HG02571 (cell line): ENCODE results near the gene TMEM131.
"Not testable (repeated sequence)": the region's sequence is repeated elsewhere in the genome, so short reads cannot be mapped to it uniquely, and the experiment has no call there.

Experiments used
- ATAC-seq: cut with Tn5 transposase; IDR thresholded peaks from one replicate; pipeline ENCODE4 v1.9.1; 2021; ENCODE audit warnings: mild to moderate bottlenecking, moderate library complexity; ENCODE audit not compliant: unreplicated experiment

TMEM131 gene

DNA sequence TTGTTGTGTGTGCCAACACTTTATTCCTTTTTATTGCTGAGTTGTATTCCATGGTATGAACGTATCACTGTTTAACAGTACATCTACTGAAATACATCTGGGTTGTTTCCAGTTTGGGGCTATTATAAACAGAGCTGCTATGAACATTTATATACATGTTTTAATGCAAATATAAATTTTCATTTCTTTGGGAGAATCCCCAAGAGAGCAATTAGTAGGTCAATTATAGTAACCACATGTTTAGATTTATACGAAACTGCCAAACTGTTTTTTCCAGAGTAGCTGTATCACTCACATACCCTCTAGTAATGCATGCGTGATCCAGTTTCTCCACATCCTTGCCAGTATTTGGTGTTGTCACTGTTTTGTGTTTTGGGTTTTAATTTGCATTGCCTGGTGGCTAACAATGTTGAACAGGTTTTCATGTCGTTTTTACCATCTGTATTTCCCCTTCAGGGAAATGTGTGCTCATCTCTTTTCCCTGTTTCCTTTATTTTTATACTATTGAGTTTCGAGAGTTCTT, 81.0 kb downstream of the TMEM131 start:
- ATAC-seq, result no peak

DNA sequence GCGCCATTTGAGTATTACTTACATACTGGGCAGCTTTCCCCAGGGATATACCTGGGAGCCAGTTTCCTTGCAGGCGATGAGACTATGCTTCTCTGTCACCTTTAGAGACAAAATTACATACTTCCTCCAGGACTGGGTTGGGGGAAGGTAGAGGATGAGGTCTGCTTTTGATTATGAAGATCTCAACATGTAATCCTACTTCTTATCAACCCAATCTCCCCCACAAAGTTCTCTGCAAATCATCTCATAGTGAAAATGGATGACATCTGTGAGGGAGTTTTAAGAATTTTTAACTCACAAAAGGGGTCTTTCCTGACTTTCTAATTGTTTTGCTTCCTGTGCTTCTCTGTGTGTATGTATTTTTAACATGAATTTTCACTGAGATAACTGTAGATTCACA, 81.9 kb downstream of the TMEM131 start:
- no peak for ATAC-seq

DNA sequence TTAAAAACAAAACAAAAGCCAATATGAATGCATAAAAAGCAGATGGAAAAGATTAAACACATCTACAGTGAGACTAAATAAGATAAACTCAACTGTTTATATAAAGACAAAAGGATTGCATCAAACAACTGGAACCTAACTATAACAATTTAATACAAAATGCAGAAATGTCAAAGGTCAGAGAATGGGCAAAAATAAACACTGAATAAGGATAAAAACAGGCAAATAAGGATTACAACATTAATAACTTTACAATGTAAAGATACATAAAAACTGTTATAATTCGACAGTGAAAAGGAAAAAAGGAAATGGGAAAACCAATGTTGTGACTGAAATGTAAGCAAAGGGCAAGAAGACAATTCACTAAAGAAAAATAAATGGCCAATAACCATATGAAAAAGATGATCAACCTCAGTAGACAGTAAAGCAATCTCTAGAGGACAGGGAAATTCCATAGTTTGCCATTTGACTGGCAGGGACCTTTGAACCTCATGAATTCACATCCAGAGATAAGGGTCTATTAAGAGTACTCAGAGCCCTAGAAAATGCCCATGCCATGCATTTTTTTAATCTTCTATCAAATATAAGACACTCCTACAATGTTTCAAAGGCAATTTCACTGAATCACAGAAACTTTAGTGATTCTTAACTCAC, 83.7 kb downstream of the TMEM131 start:
- ATAC-seq, result no peak

DNA sequence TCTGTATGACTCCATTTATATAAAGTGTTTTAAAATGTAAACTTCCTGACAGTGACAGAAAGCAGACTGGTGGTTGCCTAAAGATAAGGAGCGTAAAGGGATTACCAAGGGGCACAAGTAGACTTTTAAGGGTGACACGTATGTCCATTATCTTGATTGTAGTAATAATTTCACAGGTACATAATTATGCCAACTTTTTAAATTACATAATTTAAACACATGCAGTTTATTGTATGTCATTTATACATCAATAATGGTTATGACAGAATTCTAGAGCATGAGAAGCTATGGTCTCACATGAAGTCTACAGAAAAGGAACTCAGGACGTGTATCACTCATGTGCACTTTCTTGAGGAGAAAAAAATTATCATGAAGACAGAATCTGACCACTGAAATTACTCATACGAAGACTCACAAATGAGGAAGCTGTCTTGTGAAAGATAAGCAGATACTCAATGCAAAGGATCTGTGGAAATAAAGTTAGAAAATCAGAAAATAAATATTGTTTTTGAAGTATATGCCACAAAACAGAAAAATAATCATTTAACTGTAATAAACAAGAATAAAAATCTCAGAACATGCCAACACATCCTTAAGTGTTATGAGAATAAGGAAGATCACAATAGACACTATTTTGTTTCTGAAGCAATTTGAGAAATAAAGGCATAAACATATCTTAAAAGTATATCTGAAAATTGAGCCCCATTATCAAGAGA, 84.4 kb downstream of the TMEM131 start:
- peak; percentile 60 for ATAC-seq

DNA sequence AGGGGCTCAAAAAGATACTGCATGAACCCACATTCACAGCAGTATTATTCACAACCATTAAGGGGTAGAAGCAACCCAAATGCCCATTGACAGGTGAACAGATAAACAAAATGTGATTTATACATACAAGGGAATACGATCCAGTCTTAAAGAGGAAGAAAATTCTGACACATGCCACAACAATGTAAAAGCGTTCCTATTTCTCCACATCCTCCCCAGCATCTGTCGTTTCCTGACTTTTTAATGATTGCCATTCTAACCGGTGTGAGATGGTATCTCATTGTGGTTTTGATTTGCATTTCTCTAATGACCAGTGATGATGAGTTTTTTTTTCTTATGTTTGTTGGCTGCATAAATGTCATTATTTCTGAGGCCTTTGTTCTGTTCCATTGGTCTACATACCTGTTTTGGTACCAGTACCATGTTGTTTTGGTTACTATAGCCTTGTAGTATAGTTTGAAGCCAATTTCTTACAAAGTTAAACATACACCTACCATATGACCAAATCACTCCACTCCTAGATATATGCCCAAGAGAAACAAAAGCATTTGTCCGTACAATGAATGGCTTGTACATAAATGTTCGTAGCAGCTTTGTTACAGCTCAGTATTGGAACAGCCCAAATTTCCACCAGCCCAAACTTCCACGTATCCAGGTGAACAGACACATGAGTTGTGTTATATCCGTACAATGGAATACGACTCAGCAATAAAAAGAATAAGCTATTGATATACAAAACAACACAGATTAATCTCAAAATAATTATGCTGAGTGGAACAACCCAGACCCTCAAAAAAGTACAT, 85.1 kb downstream of the TMEM131 start:
- no peak for ATAC-seq

DNA sequence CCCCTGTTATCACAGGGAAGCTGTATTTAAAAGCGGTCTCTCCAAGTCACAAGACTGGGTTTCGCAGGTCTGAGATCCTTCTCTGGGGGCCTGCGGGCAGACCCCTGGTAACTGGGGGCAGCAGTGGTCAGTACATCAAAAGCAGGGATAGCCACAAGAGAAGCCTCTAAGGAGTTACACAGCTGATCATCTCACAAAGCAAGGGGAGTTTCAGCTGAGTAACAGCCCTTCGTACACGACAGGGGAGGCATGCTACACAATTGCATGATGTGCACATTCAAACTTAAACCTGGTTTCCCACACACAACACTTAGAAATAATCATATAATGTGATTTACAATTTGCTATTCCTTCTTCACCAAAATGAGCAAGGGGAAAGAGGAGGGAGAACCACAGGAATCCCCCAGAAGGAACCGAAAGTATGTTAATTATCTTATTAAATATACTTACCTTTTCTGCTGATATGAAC, 87.5 kb downstream of the TMEM131 start:
- no peak for ATAC-seq

DNA sequence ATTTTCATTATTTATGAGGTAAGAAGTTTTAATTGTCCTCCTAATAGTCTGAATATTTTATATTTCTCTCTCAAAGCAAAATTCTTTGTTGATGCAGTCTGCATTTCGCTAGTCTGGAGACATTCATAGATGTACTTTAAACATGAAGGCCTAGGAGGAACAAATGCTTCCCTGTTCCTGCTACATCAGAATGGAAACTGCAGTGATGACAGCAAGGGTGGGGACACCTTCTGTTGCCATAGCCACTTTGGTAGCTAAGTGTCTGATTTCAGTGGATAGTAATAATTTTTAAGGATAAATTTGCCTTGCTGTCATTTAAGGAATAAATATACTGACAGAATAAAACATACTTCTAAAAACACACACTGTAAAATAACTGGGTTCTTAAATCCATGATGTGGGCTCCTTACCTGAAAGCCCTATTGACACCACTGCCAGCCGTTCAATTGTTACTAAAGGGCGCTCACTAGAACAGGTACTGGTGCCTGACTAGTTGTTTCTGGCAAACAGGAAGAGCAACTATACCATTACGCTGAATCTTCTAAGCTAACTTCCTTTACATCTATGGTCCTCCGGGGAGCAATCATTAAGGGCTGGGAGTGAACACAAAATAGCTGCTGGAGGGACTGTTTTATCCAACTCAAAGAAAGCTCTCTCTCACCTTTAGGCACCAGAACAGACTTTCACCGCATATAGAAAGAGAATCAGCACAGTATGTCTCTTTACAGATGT, 88.2 kb downstream of the TMEM131 start:
- no peak for ATAC-seq

DNA sequence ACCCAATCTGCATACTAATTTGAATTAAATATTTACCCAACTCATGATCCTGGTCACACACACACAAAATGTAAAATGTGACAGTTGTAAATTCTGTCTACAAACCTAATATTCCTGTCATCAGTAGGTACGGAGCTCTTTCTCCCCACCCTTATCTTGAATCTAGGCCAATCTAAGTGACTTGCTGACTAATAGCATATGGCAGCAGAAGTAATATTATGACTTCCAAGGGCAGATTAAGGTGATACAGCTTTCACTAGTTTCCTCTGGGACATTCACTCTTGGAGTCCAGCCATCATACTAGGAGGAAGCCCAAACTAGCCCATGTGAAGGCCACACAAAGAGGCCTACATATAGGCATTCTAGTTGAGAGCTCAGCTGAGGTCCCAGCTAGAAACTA, 89.4 kb downstream of the TMEM131 start:
- ATAC-seq, result no peak

DNA sequence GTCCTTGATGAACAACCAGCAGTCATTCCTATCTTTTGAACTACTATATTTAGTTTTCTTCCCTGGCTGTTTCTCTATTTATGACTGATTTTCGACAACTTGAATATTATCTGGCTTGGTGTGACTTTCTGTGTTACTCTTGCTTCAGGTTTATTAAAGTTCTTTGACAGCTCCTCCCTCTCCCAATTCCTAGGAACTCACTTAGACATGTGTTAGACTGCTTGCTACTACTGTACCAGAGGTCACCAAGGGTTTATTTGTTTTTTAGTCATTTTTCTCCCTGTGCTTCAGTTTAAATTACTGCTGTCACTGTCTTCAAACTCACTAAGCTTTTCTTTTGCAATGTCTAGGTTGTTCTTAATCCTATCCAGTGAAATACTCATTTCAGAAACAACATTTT, 90.5 kb downstream of the TMEM131 start:
- no peak for ATAC-seq

DNA sequence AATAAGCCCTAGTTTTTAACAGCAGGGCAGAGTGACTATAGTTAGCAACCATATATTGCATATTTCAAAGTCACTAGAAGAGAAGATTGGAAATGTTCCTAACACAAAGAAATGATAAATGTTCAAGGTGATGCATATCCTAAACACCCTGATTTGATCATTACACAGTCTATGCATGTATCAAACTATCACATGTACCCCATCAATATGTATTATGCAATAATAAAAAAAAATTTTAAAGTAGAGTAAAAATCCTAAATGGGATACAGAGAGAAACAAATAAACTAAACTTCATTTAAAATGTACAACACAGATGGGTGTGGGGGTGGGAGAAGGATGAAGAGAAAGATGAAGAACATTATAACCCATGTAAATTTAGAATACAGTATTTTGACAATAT, 93.9 kb downstream of the TMEM131 start:
- ATAC-seq, result no peak

DNA sequence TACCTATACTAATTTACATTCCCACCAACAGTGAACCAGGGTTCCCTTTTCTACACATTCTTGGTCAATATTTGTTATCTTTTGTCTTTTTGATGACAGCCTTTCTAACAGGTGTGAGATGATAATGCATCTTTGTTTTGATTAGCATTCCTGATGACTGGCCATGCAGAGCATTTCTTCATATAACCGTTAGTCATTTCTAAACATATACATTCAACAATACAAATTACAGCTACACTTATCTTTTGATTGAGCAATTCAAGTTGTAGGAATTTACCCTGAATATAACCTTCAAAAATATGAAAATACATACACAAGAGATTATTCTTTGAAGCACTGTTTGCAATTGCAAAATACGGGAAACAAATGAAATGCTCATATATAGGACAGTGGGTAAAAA, 94.9 kb downstream of the TMEM131 start:
- ATAC-seq, result no peak

DNA sequence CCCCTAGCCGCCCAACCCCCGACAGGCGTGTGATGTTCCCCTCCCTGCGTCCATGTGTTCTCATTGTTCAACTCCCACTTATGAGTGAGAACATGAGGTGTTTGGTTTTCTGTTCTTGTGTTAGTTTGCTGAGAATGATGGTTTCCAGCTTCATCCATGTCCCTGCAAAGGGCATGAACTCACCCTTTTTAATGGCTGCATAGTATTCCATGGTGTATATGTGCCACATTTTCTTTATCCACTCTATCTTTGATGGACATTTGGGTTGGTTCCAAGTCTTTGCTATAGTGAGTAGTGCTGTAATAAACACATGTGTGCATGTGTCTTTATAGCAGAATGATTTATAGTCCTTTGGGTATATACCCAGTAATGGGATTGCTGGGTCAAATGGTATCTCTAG, 102.7 kb downstream of the TMEM131 start:
- not testable (repeated sequence) for ATAC-seq

DNA sequence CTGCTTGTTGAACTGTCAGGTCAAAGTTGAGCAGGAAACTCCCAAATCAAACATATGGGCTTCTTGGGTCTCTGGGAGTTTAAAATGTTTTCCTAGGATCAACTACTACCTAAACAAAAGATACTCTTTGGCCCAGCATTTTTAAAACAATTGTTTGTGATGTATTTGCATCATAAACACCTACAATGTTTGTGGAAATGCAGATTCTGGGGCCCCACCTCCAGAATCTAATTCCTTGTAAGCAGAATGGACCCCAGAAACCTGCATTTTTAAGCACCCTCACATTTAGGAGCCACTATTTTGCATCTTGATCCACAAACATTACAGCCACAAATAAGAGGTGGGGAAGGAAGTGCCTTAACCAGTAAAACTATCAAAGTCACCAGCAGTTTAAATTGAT, 104.1 kb downstream of the TMEM131 start:
- ATAC-seq, result no peak

DNA sequence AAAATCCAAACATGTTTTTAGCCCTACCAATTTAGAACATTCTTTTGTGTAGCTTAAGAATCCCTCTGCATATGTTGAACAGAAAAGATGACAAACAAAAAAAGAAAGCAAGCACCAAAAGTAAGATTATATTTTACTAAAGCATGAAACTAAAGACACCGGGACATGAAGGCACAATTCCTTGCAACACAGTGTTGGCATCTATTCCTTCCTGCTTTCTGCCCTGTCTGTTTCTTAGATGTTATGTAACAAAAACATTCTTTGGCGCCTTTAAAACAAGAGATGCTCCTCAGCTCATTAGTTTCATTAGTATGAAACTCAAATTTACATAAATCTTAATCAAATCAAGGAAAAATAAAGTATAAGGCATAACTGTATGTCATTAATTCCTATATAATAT, 106.6 kb downstream of the TMEM131 start:
- no peak for ATAC-seq

DNA sequence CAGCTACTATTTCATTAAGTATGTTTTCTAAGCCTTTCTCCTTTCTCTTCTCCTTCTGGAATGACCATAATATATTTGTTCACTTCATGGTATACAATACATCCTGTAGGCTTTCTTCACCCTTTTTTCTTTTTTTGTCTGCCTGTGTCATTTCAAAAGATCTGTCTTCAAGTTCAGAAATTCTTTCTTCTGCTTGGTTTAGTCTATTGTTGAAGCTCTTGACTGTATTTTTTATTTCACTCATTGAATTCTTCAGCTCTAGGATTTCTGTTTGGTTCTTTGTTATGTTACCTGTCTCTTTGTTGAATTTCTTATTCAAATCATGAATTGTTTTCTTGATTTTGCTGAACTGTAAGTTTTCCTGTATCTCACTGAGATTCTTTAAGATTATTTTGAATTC, 109.9 kb downstream of the TMEM131 start:
- no peak for ATAC-seq

DNA sequence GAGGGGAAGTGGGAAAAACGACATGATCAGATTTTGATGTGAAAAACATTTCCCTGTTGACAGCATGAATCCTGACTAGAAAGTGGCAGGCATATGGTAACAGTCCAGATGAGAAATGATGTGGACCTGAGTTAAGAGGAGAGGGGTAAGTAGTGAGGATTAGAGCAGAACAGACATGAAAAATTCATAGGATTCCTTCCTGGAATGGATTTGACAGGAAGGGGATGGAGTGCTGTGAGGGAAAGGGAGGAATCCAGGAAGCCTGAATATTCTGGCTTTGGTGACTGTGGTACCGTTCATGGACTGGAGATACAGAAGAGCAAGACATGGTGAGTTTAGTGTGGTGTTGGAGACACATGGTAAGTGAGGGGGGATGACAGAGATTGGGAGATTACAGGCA, 115.4 kb downstream of the TMEM131 start:
- no peak for ATAC-seq

DNA sequence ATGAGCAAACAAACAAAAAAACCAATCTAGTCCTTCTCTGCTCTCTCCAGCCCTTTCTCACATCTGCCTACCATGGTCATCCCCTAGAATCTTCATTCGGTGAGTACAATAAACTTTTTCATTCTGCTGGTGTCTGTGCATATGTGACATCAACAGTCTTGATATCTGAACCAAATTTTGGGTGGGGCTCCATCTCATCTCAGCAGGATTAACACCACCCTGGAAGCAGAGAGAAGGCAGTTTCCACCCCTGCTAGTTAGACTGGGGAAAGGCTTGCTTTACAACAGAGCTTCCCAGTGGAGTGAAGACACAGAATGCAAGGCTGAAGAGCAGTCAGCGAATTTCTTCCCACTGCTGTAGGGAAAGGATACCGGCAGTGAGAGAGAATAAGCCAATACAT, 116.9 kb downstream of the TMEM131 start:
- no peak for ATAC-seq

DNA sequence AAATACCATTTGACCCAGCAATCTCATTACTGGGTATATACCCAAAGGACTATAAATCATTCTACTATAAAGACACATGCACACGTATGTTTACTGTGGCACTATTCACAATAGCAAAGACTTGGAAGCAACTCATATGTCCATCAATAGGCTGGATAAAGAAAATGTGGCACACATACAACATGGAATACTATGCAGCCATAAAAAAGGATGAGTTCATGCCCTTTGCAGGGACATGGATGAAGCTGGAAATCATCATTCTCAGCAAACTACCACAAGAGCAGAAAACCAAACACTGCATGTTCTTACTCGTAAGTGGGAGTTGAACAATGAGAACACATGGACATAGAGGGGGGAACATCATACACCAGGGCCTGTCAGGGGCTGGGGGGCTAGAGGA, 117.4 kb downstream of the TMEM131 start:
- not testable (repeated sequence) for ATAC-seq

DNA sequence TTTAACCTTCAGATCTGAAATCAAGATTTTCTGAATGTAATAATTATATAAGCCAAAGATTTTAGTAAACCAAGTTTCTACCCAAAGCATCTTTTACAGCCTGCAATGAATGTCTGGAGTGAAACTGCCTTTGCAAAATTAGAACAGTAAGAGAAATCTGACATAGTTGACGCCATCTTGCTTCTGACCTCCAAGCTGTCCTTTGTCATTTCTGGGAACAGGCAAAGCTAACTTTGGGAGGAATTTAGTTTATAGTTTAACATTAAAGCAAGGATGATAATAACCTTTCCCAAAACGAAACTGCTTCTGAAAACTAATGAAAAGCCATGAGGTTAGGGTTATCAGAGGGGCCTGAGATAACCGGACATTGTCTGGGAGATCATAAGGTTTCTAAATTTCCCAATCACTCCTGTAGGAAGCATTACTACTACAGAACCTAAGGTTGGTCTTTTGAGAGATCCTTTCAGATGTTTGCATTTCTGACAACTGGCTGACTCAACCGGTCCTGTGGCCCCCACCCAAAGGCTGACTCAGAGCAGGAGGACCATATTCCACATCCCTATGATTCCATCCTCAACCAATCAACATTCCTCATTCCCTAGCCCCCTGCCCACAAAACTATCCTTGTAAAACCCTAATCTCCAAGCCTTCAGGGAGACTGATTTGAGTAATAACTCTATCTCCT, 124.5 kb downstream of the TMEM131 start:
- no peak for ATAC-seq

DNA sequence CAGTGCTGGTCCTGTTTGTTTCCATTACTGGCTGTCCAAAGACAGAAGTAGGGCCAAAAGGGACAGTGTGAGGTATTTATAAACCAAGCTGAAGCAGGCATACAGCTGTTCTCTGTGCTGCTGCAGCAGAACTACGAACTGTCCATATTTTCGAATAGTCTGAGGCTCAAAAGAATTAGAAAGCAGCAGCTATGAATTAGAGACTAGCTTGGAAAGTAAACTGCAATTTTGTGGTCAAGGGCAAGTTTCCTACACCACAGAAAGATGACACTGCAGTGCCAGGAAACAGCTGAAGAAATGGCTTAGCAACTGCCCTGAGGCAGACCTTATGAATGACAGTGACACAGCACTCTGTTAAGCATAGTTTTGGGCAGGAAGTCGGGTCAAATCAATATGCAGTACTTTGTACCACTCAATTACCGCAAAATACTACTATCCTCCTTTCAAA, 125.3 kb downstream of the TMEM131 start:
- ATAC-seq, result peak; percentile 98
